ENCODE measurements around the gene GSG1L.

Gene GSG1L

DNA sequence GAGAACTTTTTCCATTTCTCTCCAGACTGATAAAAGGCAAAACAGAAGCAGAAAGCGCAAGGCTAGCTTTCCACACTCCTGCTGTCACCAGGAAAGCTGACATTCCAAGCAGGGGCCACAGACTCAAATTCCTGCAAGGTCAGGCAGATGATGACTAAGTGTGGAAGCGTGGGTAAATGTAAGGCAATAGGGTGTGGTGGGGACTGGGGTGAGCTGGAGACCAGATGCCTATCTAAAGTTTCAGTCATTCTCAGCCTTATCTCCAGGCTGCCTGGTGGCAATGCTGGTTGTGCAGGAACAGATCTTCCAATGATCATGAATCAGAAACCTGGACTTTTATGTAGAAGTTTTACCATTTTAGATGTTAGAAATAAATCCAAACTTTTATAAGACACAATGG, 224.1 kb downstream of the GSG1L start:
- Mint-ChIP-seq H3K9me3 (peaks cover 4% of the 10 kb centered on the region), H3K4me3 (no peak overlapping the region), H3K27ac (no peak overlapping the region), H3K27me3 (peaks cover 31% of the 10 kb centered on the region), H3K36me3 (ENCODE audit: low read depth) (no peaks in the 10 kb centered on the region), H3K4me1 (no peaks in the 10 kb centered on the region)
- DNase-seq (no peak), ATAC-seq (no peak)

GRCh38 chr16:27838536-27839175, 224.9 kb downstream of the GSG1L start:
- H3K9me3 Mint-ChIP-seq = peaks cover 4% of the 10 kb centered on the region
- H3K27ac Mint-ChIP-seq = no peak overlapping the region
- no peaks in the 10 kb centered on the region for H3K4me1 Mint-ChIP-seq
- H3K27me3 Mint-ChIP-seq = peaks cover 31% of the 10 kb centered on the region
- DNase-seq (no peak), ATAC-seq (no peak)
- no peaks in the 10 kb centered on the region for H3K36me3 Mint-ChIP-seq (ENCODE audit: low read depth)
- H3K4me3 Mint-ChIP-seq = no peak overlapping the region

GRCh38 chr16:27829975-27830374, 233.5 kb downstream of the GSG1L start:
- H3K4me1 Mint-ChIP-seq = no peaks in the 10 kb centered on the region
- no peaks in the 10 kb centered on the region for H3K36me3 Mint-ChIP-seq (ENCODE audit: low read depth)
- no peak overlapping the region for H3K4me3 Mint-ChIP-seq
- H3K9me3 Mint-ChIP-seq = peaks cover 8% of the 10 kb centered on the region
- H3K27ac Mint-ChIP-seq = no peak overlapping the region
- peaks cover 6% of the 10 kb centered on the region for H3K27me3 Mint-ChIP-seq
- ATAC-seq (no peak), DNase-seq (no peak)

DNA sequence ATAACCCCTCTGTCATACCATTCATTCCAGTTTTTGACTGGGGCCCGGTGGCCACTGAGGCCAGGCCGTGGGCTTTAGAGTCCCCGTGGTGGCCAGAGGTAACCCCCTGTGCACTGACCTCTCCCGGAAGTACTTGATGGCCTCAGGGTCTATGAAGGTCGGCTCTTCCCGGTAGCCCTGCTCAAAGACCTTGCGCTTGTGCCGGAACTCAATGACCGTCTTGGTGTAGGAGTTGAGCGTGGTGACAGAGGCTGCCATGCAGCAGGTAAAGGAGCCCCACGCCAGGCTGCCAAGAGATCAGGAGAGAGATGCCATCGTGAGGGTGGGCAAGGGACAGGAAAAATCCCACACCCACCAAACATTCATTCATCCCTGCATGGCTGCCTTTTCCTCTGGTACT, 234.8 kb downstream of the GSG1L start:
- Mint-ChIP-seq H3K4me3 (no peak overlapping the region), H3K27me3 (peaks cover 2% of the 10 kb centered on the region), H3K27ac (no peak overlapping the region), H3K4me1 (no peaks in the 10 kb centered on the region), H3K9me3 (peaks cover 8% of the 10 kb centered on the region), H3K36me3 (ENCODE audit: low read depth) (no peaks in the 10 kb centered on the region)
- DNase-seq (no peak), ATAC-seq (no peak)

DNA sequence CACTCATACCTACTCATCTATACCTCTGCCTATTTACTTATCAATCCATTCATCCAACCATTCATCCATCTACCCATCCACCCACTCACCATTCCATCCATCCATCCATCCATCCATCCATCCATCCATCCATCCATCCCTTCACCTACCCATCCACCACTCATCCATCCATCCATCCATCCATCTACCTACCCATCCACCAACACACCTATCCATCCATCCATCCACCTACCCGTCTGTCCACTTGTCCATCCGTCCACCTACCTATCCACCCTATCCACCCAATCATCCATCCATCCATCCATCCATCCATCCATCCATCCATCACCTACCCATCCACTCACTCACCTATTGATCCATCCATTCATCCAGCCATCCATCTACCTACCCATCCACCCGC, 235.7 kb downstream of the GSG1L start:
- DNase-seq (no peak), ATAC-seq (no peak)
- H3K4me3 Mint-ChIP-seq = no peak overlapping the region
- H3K27ac Mint-ChIP-seq = no peak overlapping the region
- peaks cover 2% of the 10 kb centered on the region for H3K27me3 Mint-ChIP-seq
- no peaks in the 10 kb centered on the region for H3K36me3 Mint-ChIP-seq (ENCODE audit: low read depth)
- H3K4me1 Mint-ChIP-seq = no peaks in the 10 kb centered on the region
- peaks cover 8% of the 10 kb centered on the region for H3K9me3 Mint-ChIP-seq

DNA sequence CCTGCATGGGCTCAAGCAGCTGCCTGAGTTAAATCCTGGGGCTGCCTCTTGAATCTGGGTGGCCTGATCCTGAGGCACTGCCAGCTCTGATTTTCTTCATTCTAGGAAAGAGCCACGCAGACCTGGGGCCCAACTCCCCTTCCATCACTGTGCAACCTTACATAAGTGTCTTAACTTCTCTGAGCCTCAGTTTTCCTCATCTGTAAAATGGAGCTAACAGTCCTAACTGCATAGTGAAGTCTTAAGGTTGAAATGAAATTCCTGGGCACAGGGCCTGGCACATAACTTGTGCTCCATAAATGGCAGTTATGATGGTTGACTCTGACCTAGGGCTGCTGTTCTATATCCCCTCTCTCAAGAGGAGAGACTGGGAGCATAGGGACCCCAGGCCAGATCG, 236.6 kb downstream of the GSG1L start:
- Mint-ChIP-seq H3K27ac (no peak overlapping the region), H3K4me3 (no peak overlapping the region), H3K27me3 (peaks cover 2% of the 10 kb centered on the region), H3K36me3 (ENCODE audit: low read depth) (no peaks in the 10 kb centered on the region), H3K9me3 (peaks cover 8% of the 10 kb centered on the region), H3K4me1 (no peaks in the 10 kb centered on the region)
- ATAC-seq (no peak), DNase-seq (no peak)

DNA sequence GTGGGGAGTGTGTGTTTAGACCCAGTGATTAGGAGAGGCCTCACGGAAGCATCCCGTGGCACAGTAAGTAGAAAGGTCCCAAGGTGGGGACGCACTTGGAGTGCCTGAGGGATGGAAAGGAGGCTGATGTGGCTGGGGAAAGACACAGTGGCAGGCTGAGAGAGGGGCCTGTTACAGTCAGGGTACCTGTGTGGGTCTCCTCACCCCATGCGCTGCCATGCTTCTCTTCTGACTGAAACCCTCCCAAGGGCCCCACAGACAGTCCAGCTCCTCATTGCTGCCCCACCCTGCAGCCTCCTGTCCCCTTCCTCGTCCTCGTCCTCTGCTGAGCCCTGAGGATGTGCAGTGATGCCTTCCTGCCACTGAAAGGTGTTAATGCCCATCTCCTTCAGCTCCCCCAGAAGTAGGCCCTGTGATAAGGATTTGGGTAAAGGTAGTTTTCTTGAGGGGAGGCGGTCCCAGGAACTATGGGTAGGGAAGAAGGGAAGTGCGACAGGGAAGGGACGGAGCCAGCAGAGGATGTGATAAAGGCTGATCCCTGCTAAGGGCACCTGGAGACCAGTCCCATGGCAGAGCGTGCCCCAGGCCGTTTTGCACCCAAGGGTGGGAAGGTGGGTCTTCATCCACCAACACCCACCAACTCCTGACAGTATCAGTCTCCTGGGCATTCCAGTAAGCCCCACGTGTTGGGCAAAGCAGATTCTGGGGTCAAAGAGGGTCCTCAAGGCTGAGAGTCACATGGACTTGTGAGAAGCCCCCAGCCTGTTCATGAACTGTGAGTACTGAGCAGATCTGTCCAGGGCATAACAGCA, 237.2 kb downstream of the GSG1L start:
- ATAC-seq = no peak
- H3K27me3 Mint-ChIP-seq = peaks cover 1% of the 10 kb centered on the region
- H3K36me3 Mint-ChIP-seq (ENCODE audit: low read depth) = no peaks in the 10 kb centered on the region
- H3K4me3 Mint-ChIP-seq = no peak overlapping the region
- H3K27ac Mint-ChIP-seq = no peak overlapping the region
- H3K4me1 Mint-ChIP-seq = no peaks in the 10 kb centered on the region
- no peak for DNase-seq
- H3K9me3 Mint-ChIP-seq = peaks cover 8% of the 10 kb centered on the region

DNA sequence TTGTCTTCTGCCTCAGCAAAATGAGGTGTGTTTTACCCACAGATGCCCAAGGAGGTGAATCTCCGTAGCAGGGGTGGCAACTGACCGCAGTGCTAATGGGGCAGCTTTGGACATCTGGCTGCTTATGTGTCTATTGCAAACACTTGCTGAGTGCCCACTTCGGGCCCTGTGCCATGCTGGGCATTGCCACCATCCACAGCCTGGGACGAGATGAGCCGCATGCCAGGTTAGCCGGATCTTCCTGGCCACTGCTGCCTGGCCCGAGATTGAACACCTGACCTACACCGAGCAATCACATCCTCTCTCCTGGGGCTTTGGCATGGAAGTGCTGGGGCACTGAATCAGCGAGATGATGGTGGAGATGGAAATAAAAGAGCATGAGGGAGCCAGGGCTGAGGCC, 238.7 kb downstream of the GSG1L start:
- Mint-ChIP-seq H3K9me3 (no peaks in the 10 kb centered on the region), H3K4me3 (no peak overlapping the region), H3K4me1 (no peaks in the 10 kb centered on the region), H3K27ac (no peak overlapping the region), H3K27me3 (peaks cover under 1% of the 10 kb centered on the region), H3K36me3 (ENCODE audit: low read depth) (no peaks in the 10 kb centered on the region)
- no peak for DNase-seq
- ATAC-seq = no peak

DNA sequence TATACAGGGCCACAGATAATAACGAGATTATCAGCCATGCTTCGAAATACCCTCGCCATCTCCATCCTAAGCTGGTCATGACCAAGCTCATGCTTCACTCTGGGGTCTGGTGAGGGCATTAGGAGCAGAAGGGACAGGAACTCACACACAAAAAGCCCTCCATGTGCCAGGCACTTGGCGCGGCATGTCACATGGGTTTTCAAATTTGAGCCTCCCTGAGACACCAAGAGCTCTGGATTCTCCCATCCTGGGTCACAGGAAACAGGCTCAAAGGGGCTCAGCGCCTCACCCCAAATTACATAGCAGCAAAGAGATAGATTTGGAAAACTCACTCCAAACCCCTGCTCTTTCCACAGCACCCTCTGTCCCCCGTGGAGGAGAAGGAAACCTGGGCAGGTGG, 239.5 kb downstream of the GSG1L start:
- ATAC-seq (no peak), DNase-seq (no peak)
- no peaks in the 10 kb centered on the region for H3K4me1 Mint-ChIP-seq
- H3K27ac Mint-ChIP-seq = no peak overlapping the region
- H3K4me3 Mint-ChIP-seq = no peak overlapping the region
- no peaks in the 10 kb centered on the region for H3K36me3 Mint-ChIP-seq (ENCODE audit: low read depth)
- peaks cover 2% of the 10 kb centered on the region for H3K27me3 Mint-ChIP-seq
- H3K9me3 Mint-ChIP-seq = no peaks in the 10 kb centered on the region

GRCh38 chr16:27823421-27823820, 240.1 kb downstream of the GSG1L start:
- ATAC-seq (no peak), DNase-seq (no peak)
- Mint-ChIP-seq H3K4me1 (no peaks in the 10 kb centered on the region), H3K27me3 (peaks cover 2% of the 10 kb centered on the region), H3K36me3 (ENCODE audit: low read depth) (no peaks in the 10 kb centered on the region), H3K27ac (no peak overlapping the region), H3K4me3 (no peak overlapping the region), H3K9me3 (no peaks in the 10 kb centered on the region)

DNA sequence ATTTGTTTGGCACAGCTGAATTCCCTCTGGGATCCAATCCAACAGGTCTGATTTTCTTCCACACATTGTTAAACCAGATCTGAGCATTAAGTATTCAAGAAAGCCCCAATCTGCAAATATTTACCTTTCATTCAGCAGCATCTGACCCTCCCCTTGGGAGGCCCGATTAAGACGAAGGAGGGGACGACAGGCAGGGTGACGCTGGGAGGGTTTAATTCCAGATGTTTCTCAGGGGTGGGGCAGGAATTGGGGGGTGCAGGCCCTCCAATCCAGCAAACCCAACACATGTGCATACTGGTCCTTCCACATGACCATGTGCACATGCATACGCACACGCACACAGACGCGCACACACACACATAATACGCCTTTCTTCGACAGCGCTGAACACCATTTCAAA, 240.5 kb downstream of the GSG1L start:
- Mint-ChIP-seq H3K36me3 (ENCODE audit: low read depth) (no peaks in the 10 kb centered on the region), H3K27ac (no peak overlapping the region), H3K27me3 (peaks cover 2% of the 10 kb centered on the region), H3K9me3 (no peaks in the 10 kb centered on the region), H3K4me1 (no peaks in the 10 kb centered on the region), H3K4me3 (no peak overlapping the region)
- DNase-seq (no peak), ATAC-seq (no peak)

DNA sequence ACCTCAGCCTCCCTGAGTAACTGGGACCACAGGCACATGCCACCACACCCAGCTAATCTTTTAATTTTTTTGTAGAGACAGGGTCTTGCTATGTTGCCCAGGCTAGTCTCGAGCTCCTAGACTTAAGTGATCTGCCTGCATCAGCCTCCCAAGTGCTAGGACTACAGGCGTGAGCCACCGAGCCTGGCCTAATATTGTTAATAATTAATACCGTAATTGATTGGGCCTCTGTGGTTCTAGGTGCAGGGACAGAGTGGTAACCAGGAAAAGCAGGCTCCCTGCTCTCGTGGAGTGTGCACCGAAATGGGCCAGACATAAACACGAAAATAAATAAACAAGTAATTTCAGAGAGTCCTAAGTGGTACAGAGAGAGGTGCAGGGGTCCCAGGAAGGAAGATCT, 241.0 kb downstream of the GSG1L start:
- no peaks in the 10 kb centered on the region for H3K4me1 Mint-ChIP-seq

GRCh38 chr16:27820646-27821345, 242.7 kb downstream of the GSG1L start:
- ATAC-seq (no peak), DNase-seq (no peak)
- H3K36me3 Mint-ChIP-seq (ENCODE audit: low read depth) = no peaks in the 10 kb centered on the region

More for the DNA sequence above, 241.0 kb downstream of the GSG1L start:
- Mint-ChIP-seq H3K36me3 (ENCODE audit: low read depth) (no peaks in the 10 kb centered on the region), H3K27ac (no peak overlapping the region), H3K4me3 (no peak overlapping the region), H3K27me3 (peaks cover 4% of the 10 kb centered on the region), H3K9me3 (no peaks in the 10 kb centered on the region)
- ATAC-seq (no peak), DNase-seq (no peak)

GRCh38 chr16:27819881-27820610, 243.5 kb downstream of the GSG1L start:
- H3K9me3 Mint-ChIP-seq = no peaks in the 10 kb centered on the region
- no peaks in the 10 kb centered on the region for H3K36me3 Mint-ChIP-seq (ENCODE audit: low read depth)
- peaks cover 11% of the 10 kb centered on the region for H3K27me3 Mint-ChIP-seq
- no peaks in the 10 kb centered on the region for H3K4me1 Mint-ChIP-seq
- DNase-seq (no peak), ATAC-seq (no peak)
- no peak overlapping the region for H3K27ac Mint-ChIP-seq
- H3K4me3 Mint-ChIP-seq = no peak overlapping the region

More at GRCh38 chr16:27820646-27821345, 242.7 kb downstream of the GSG1L start:
- Mint-ChIP-seq H3K4me3 (no peak overlapping the region), H3K9me3 (no peaks in the 10 kb centered on the region), H3K4me1 (no peaks in the 10 kb centered on the region), H3K27me3 (peaks cover 11% of the 10 kb centered on the region), H3K27ac (no peak overlapping the region)
